Measurements from ENCODE around the gene MAPK4.

Gene MAPK4

DNA sequence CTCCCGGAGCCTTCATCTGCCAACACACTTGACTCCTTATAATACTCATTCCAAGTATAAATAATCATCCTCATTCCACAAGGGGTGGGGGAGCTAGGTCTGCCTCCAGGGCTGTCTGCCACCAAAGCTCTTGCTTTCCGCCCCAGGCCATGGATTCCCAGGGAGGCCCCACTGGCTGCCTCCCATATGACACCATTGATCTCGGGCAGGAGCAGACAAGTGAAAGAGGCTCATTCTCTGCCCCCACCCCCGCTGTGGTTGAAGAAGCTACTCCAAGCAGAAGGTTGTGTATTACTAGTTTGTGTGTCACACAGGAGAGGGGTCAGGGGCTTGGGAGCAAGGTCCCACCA, 160.4 kb downstream of the MAPK4 start:
- DNase-seq (ENCODE audit: low read depth), result no peak
- TF ChIP-seq, protein P1, sequence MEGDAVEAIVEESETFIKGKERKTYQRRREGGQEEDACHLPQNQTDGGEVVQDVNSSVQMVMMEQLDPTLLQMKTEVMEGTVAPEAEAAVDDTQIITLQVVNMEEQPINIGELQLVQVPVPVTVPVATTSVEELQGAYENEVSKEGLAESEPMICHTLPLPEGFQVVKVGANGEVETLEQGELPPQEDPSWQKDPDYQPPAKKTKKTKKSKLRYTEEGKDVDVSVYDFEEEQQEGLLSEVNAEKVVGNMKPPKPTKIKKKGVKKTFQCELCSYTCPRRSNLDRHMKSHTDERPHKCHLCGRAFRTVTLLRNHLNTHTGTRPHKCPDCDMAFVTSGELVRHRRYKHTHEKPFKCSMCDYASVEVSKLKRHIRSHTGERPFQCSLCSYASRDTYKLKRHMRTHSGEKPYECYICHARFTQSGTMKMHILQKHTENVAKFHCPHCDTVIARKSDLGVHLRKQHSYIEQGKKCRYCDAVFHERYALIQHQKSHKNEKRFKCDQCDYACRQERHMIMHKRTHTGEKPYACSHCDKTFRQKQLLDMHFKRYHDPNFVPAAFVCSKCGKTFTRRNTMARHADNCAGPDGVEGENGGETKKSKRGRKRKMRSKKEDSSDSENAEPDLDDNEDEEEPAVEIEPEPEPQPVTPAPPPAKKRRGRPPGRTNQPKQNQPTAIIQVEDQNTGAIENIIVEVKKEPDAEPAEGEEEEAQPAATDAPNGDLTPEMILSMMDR (conservative IDR thresholded peaks at IDR 0.05; ENCODE audit: control insufficient read depth, insufficient read depth, low read depth, low read length), result no peak

DNA sequence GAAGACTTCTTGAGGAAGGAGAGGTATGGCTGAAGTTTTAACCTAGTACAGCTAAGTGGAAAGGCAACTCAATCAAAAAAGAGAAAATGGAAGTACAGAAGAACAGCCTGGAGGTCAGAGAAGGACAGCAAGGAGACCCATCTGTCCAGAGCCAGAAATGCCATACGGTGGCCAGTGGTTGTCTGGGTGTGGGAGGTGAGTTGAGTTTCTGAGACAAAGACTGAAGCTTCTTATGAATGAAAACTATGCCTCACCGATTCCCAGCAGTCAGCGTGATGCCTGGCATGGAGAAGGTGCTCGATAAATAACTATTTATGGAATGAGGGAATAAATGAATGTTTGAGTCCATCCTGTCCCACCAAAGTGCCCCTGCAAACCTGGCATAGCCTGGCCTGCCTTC, 161.1 kb downstream of the MAPK4 start:
- TF ChIP-seq, protein P1 (conservative IDR thresholded peaks at IDR 0.05; ENCODE audit: control insufficient read depth, insufficient read depth, low read depth, low read length), result no peak
- no peak overlapping the region for H3K4me3 ChIP-seq (ENCODE audit: control insufficient read depth, low read depth, low read length)
- DNase-seq (ENCODE audit: low read depth), result no peak

More for the DNA sequence above, 160.4 kb downstream of the MAPK4 start:
- no peak overlapping the region for H3K4me3 ChIP-seq (ENCODE audit: control insufficient read depth, low read depth, low read length)

DNA sequence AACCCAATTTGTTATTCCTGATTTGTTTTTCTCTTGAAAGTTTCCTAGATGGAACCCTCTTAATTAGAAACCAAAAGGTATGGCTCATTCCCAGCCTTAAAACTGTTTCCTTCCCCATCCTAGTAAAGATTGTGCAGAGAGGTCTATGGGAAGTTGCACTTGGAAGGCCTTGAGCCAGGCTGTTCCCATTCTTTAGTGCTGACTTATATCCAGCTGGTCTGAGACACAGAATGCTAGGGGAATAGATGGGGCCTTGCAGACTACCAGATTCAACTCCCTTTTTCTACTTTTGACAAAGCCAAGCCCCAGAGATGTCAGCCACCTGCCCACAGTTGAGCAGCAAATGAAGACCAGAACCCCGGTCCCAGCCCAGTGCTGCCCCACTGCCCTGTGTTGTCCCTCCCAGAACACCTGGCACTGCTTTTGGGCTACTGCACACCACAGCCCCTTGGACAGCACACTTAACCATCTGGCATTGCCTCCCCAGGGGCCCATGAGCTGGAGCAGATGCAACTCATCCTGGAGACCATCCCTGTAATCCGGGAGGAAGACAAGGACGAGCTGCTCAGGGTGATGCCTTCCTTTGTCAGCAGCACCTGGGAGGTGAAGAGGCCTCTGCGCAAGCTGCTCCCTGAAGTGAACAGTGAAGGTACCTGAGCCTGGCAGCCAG, 161.7 kb downstream of the MAPK4 start:
- peak; percentile 4 for DNase-seq (ENCODE audit: low read depth)
- no peak overlapping the region for H3K4me3 ChIP-seq (ENCODE audit: control insufficient read depth, low read depth, low read length)
- TF ChIP-seq, protein P1 (conservative IDR thresholded peaks at IDR 0.05; ENCODE audit: control insufficient read depth, insufficient read depth, low read depth, low read length), result no peak

DNA sequence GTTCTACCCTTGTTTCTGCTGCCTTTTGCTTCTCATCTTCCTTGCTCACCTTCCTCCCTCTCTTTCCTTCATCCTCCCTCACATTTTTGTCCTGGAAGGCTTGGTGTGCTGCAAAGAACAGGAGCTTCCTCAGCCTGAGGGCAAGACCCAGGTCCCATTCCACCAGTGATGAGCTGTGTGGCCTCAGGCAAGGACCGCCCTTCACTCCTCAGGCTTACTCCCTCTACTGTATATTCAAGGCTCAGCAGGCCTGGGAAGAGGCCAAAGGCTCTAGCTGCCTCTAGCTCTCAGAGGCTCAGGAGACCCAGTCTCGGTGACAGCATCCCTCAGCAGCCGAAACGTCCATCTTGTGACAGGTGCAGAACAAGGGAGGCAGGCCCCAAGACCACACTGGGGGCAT, 162.4 kb downstream of the MAPK4 start:
- no peak for DNase-seq (ENCODE audit: low read depth)
- TF ChIP-seq, protein P1 (conservative IDR thresholded peaks at IDR 0.05; ENCODE audit: control insufficient read depth, insufficient read depth, low read depth, low read length), result no peak
- H3K4me3 ChIP-seq (ENCODE audit: control insufficient read depth, low read depth, low read length), result no peak overlapping the region

DNA sequence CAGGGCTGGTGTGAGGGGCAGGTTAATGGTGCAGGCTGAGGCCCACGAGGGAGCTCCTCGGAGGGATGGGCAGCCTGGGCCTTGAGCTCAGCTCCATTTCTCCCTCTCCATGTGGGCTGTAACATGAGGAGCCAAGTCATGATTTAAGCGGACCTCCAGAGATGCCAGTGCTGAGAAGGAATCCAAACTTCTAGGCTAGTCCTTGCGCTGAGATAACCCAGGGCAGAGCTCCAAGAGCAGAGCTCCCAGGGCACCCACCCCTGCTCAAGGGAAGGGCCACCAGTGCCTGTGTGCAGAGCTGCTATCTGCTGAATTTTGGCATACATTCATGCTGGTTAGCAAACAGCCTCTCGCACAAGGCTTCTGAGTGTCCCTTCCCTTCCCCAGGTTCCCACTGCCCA, 164.9 kb downstream of the MAPK4 start:
- H3K4me3 ChIP-seq (ENCODE audit: control insufficient read depth, low read depth, low read length), result no peak overlapping the region
- TF ChIP-seq, protein P1 (conservative IDR thresholded peaks at IDR 0.05; ENCODE audit: control insufficient read depth, insufficient read depth, low read depth, low read length), result no peak
- no peak for DNase-seq (ENCODE audit: low read depth)

DNA sequence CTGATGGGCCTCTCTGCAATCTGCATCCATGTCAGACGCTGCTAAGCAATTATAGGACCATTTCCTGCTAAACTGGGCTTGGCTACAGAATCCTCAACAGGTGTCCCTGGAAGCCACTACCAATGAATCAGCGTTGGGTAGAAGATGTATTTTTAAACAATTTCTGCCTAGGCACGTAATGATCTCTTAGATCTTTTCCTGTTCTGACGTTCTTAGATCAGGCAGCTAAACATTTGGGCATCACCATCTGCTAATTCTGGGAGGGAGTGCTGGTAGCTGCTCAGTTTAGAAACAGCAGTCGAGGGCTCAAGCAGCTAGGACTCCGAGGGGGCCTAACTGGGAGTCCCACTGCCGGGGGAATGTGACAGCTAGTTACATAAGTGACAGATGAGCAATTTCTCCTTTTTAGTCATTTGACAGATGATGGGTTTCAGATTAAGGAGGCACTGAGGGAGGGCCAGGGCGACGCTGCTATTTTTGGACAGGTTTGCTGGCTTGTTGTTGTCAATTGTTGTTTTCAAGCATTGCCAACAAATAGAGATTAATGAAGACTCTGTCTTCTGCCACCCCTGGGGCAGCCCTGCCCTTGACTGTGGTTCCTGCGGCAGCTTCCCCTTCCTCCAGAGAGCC, 167.2 kb downstream of the MAPK4 start:
- TF ChIP-seq, protein P1 (conservative IDR thresholded peaks at IDR 0.05; ENCODE audit: control insufficient read depth, insufficient read depth, low read depth, low read length), result no peak

More for the DNA sequence above, 167.2 kb downstream of the MAPK4 start:
- DNase-seq (ENCODE audit: low read depth), result no peak
- H3K4me3 ChIP-seq (ENCODE audit: control insufficient read depth, low read depth, low read length), result no peak overlapping the region
